BLaER1 treated with 17β-estradiol and CSF1 and Interleukin-3, amounts not matched to agents 10 nM and 100 nM (cell line): ENCODE data around the gene CLPSL1.

Experiments used
- H3K27ac ChIP-seq, 11 experiments: shearing (Covaris generic); formaldehyde crosslinking; 2 replicates each; pipeline ENCODE4 v1.8.1; 2022
- H3K27me3 ChIP-seq, 11 experiments: shearing (Covaris generic); formaldehyde crosslinking; 2 replicates each; pipeline ENCODE4 v1.8.1; 2022
- H3K36me3 ChIP-seq, 11 experiments: shearing (Covaris generic); formaldehyde crosslinking; 2 replicates each; pipeline ENCODE4 v1.8.1; 2022
- H3K4me1 ChIP-seq, 10 experiments: shearing (Covaris generic); formaldehyde crosslinking; 2 replicates each; pipeline ENCODE4 v1.8.1; 2022
- H3K4me2 ChIP-seq, 11 experiments: shearing (Covaris generic); formaldehyde crosslinking; 2 replicates each; pipeline ENCODE4 v1.8.1; 2022
- H3K4me3 ChIP-seq, 10 experiments: shearing (Covaris generic); formaldehyde crosslinking; 2 replicates each; pipeline ENCODE4 v1.8.1; 2022
- H3K9ac ChIP-seq, 11 experiments: shearing (Covaris generic); formaldehyde crosslinking; 2 replicates each; pipeline ENCODE4 v1.8.1; 2022
- H3K9me3 ChIP-seq, 11 experiments: shearing (Covaris generic); formaldehyde crosslinking; replicated peaks in 1 of 11; 2 replicates each; pipeline ENCODE4 v1.8.1; 2022
- H4K20me1 ChIP-seq, 11 experiments: shearing (Covaris generic); formaldehyde crosslinking; 2 replicates each; pipeline ENCODE4 v1.8.1; 2022
- Cebpa-rat ChIP-seq, 11 experiments: shearing (Covaris generic); IDR thresholded peaks; 2 replicates each; pipeline ENCODE4 v1.8.1; 2022

CLPSL1 gene

DNA sequence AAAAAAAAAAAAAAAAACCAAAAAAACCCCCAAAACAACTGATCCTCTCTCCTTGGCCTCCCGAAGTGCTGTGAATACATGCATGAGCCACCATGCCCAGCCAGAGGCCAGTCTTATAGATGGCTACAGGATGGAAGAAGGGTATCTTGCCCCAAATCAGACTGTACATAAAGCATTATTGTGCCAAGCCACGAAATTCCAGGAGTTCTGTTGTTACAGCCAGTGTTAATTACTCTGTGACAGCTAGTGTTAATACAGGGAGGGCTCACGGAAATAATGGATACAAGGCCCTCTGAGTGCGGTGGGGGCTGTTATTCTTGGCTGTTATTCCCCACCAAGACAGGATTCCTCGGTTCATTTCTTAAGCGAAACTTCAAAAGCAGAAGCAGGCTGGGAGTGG is 5.8 kb upstream of the CLPSL1 start:
- Histone ChIP-seq H3K9ac (no peak overlapping the region), H3K4me2 (no peak overlapping the region), H3K4me3 (no peak overlapping the region), H3K27me3 (peaks cover 7 to 15% (median 13%) of the 10 kb centered on the region in 11 experiments; a peak in 20 of 22 replicates), H4K20me1 (no peaks in the 10 kb centered on the region), H3K4me1 (peaks cover 24 to 42% (median 35%) of the 10 kb centered on the region in 10 experiments), H3K9me3 (no peaks in the 10 kb centered on the region), H3K27ac (no peak overlapping the region), H3K36me3 (no peaks in the 10 kb centered on the region)
- no peak for TF ChIP-seq Cebpa-rat (IDR thresholded peaks at IDR 0.05)

DNA sequence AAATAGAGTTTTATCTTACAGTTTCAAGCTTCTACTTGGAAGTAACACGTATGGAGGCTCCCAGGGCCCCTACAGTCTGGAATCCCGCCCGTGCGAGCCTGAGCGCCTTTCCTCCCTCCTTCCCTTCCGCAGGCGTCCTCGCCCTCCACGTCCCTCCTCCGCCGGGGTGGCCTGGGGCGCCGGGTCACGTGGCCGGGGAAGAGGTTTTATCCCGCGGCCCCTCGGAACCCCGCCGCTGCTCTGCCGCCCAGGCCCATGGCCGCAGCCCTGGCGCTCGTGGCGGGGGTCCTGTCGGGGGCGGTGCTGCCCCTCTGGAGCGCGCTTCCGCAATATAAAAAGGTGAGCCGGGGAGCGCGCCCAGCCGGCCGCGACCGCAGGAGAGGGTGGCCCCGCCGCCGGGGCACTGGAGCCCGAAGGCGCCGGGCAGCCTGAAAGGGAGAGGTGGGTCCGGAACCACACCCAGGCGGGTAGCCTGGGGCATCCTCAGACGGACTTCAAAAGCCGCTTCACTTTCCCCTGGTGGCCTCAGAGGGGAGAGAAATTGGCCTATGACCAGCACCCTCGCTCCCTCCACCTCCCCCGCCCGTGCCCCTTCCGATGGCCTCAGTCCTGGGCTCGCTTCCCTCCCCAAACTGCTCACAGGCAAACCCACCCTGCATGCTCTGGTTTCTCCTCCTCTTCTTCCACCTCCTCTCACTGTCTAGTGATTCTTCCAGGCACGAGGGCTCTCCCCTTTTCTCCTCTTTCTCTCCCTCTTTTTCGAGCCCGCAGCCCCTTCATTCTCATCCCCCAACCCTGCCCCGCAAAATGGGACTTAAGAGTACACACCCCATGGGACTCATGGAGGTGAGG is 4.2 kb upstream of the CLPSL1 start, which contains the start of gene CLPSL2:
CLPSL2 (plus strand) TSS at position 235 of the 852 bp plus-strand sequence; CDS start at position 256, 21 bp downstream.
- Histone ChIP-seq H3K9me3 (no peaks in the 10 kb centered on the region), H3K9ac (peak within 1 kb of the TSS; percentile 35 to 80 (median 72); a peak in 20 of 22 replicates), H3K27me3 (peaks cover 7 to 15% (median 13%) of the 10 kb centered on the region in 11 experiments; a peak in 20 of 22 replicates), H3K36me3 (no peaks in the 10 kb centered on the region), H3K27ac (peak within 1 kb of the TSS in 6 of 11 experiments; percentile 16 to 49 (median 39); a peak in 10 of 22 replicates), H3K4me2 (peak within 1 kb of the TSS; percentile 80 to 99 (median 98)), H4K20me1 (no peaks in the 10 kb centered on the region), H3K4me3 (peak within 1 kb of the TSS; percentile 59 to 74 (median 68)), H3K4me1 (peaks cover 9 to 26% (median 20%) of the 10 kb centered on the region in 10 experiments; a peak in 16 of 20 replicates)
- TF ChIP-seq Cebpa-rat (IDR thresholded peaks at IDR 0.05), result no peak

DNA sequence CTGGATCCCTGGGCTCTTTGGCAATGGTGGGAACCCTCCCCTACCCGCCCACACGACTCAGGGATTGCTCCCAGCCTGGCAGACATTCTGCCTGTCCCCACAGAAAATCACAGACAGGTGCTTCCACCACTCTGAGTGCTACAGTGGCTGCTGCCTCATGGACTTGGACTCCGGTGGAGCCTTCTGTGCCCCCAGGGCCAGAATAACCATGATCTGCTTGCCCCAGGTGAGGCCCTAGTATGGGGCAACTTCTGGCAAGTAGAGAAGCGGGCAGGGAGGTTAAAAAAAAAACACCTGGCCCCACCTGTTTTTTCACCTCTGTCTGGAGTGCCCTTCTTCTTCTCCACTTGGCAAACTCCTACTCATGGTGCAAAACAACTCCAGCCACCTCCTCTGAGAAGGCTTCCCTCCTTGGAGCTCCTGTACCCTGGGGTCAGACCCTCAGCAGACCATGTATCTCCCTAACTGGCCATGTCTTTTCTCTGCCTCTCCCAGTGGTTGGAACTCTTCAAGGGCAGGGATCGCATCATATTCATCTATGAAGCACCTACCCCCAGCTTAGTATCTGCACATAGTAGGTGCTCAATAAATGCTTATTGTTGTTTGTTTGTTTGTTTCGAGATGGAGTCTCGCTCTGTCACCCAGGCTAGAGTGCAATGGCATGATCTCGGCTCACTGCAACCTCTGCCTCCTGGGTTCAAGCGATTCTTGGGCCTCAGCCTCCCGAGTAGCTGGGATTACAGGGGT is 3.3 kb upstream of the CLPSL1 start:
- H4K20me1 ChIP-seq, result no peaks in the 10 kb centered on the region
- peak overlapping the region in 1 of 11 experiments; percentile 98; a peak in 1 of 22 replicates for H3K4me2 ChIP-seq
- no peak overlapping the region for H3K9ac ChIP-seq
- H3K9me3 ChIP-seq, result no peaks in the 10 kb centered on the region
- 0 out of 22 replicates have a peak, but pooled peaks of 1 of the 11 experiments have one; percentile 19 for TF ChIP-seq Cebpa-rat (IDR thresholded peaks at IDR 0.05)
- no peaks in the 10 kb centered on the region for H3K36me3 ChIP-seq
- H3K4me1 ChIP-seq, result peaks cover 8 to 23% (median 18%) of the 10 kb centered on the region in 10 experiments; a peak in 16 of 20 replicates
- H3K27me3 ChIP-seq, result peaks cover 7 to 15% (median 13%) of the 10 kb centered on the region in 11 experiments; a peak in 20 of 22 replicates
- no peak overlapping the region for H3K4me3 ChIP-seq
- no peak overlapping the region for H3K27ac ChIP-seq

DNA sequence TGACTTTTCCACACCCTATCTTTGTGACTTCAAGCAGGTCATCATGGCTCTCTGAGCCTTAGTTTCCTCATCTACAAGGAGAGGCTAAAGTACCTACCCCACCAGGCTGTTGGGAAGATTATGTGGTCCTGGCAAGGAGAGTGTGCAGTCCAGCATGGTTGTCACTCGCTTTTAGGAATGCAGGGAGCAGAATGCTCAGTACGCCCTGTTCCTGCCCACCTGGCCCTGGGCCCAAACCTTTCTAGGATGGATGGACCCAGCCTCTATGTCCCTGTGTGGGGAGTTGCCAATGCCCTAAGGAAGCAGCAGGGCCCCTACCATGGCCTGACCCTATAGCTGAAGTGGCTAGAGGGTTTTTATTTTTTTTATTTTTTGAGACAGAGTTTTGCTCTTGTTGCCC is 2.4 kb upstream of the CLPSL1 start:
- Histone ChIP-seq H3K4me2 (no peak overlapping the region), H3K9me3 (no peaks in the 10 kb centered on the region), H3K27me3 (peaks cover 7 to 15% (median 13%) of the 10 kb centered on the region in 11 experiments; a peak in 20 of 22 replicates), H3K27ac (no peak overlapping the region), H3K9ac (no peak overlapping the region), H3K4me3 (no peak overlapping the region), H3K36me3 (no peaks in the 10 kb centered on the region), H4K20me1 (no peaks in the 10 kb centered on the region), H3K4me1 (peaks cover 8 to 22% (median 17%) of the 10 kb centered on the region in 10 experiments; a peak in 16 of 20 replicates)
- no peak for TF ChIP-seq Cebpa-rat (IDR thresholded peaks at IDR 0.05)

- H3K36me3 ChIP-seq, result no peaks in the 10 kb centered on the region
- no peak overlapping the region for H3K9ac ChIP-seq
- no peak for TF ChIP-seq Cebpa-rat (IDR thresholded peaks at IDR 0.05)
- H3K27ac ChIP-seq, result no peak overlapping the region
- H3K4me3 ChIP-seq, result no peak overlapping the region
- H3K4me1 ChIP-seq, result peaks cover 0 to 7% (median 6%) of the 10 kb centered on the region in 10 experiments; a peak in 11 of 20 replicates
- H3K27me3 ChIP-seq, result peaks cover 6 to 8% (median 7%) of the 10 kb centered on the region in 11 experiments; a peak in 19 of 22 replicates
- no peak overlapping the region for H3K4me2 ChIP-seq
- H4K20me1 ChIP-seq, result no peaks in the 10 kb centered on the region
- no peaks in the 10 kb centered on the region for H3K9me3 ChIP-seq
These were observed 471 bp downstream of the CLPSL1 start for GRCh38 chr6:35781290-35781689.

- Histone ChIP-seq H3K9ac (no peak overlapping the region), H3K9me3 (no peaks in the 10 kb centered on the region), H3K4me3 (no peak overlapping the region), H3K36me3 (no peaks in the 10 kb centered on the region), H3K4me2 (no peak overlapping the region), H3K27me3 (peaks cover 0 to 13% (median 9%) of the 10 kb centered on the region in 11 experiments; a peak in 9 of 22 replicates), H4K20me1 (no peaks in the 10 kb centered on the region), H3K27ac (no peak overlapping the region), H3K4me1 (no peaks in the 10 kb centered on the region)
- TF ChIP-seq Cebpa-rat (IDR thresholded peaks at IDR 0.05), result no peak
These were observed 1.6 kb downstream of the CLPSL1 start for GRCh38 chr6:35782424-35782823.

GRCh38 chr6:35784200-35784599 is 3.4 kb downstream of the CLPSL1 start:
- Histone ChIP-seq H3K4me3 (no peak overlapping the region), H3K27ac (no peak overlapping the region), H3K4me2 (no peak overlapping the region), H3K36me3 (no peaks in the 10 kb centered on the region), H3K9ac (no peak overlapping the region), H4K20me1 (no peaks in the 10 kb centered on the region), H3K9me3 (no peaks in the 10 kb centered on the region), H3K27me3 (peaks cover 0 to 16% (median 11%) of the 10 kb centered on the region in 11 experiments; a peak in 9 of 22 replicates), H3K4me1 (no peaks in the 10 kb centered on the region)
- no peak for TF ChIP-seq Cebpa-rat (IDR thresholded peaks at IDR 0.05)

DNA sequence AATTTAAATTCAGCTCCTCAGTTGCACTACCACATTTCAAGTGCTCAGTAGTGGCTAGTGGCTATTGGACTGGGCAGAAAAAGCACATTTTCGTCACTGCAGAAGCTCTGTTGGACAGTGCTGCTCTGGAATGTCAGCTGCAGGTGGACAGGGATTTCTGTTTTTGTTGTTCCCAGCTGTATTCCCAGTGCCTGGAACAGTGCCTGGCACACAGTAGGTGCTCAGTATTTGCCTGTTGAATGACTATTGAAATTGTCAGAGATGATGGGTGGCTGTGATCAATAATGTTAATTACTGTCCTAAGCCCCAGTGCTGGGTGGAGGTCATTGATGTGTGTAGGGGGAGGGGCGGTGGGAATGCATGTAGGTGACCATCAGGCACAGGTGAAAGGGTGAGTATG is 5.5 kb downstream of the CLPSL1 start:
- H3K4me3 ChIP-seq, result no peak overlapping the region
- no peaks in the 10 kb centered on the region for H3K9me3 ChIP-seq
- TF ChIP-seq Cebpa-rat (IDR thresholded peaks at IDR 0.05), result no peak
- H3K36me3 ChIP-seq, result no peaks in the 10 kb centered on the region
- no peaks in the 10 kb centered on the region for H3K4me1 ChIP-seq
- H3K4me2 ChIP-seq, result no peak overlapping the region
- H3K27ac ChIP-seq, result no peak overlapping the region
- peaks cover 0 to 16% (median 11%) of the 10 kb centered on the region in 11 experiments; a peak in 9 of 22 replicates for H3K27me3 ChIP-seq
- H3K9ac ChIP-seq, result no peak overlapping the region
- H4K20me1 ChIP-seq, result no peaks in the 10 kb centered on the region

GRCh38 chr6:35786810-35787209 is 6.0 kb downstream of the CLPSL1 start:
- no peak for TF ChIP-seq Cebpa-rat (IDR thresholded peaks at IDR 0.05)
- Histone ChIP-seq H3K4me3 (no peak overlapping the region), H3K9ac (no peak overlapping the region)

More at GRCh38 chr6:35786810-35787209, 6.0 kb downstream of the CLPSL1 start:
- H3K36me3 ChIP-seq, result no peaks in the 10 kb centered on the region
- no peaks in the 10 kb centered on the region for H4K20me1 ChIP-seq
- H3K4me1 ChIP-seq, result no peaks in the 10 kb centered on the region
- no peak overlapping the region for H3K27ac ChIP-seq
- H3K4me2 ChIP-seq, result no peak overlapping the region
- no peaks in the 10 kb centered on the region for H3K9me3 ChIP-seq
- peaks cover 0 to 16% (median 11%) of the 10 kb centered on the region in 11 experiments; a peak in 9 of 22 replicates for H3K27me3 ChIP-seq
